ENCODE data around the gene HSD17B12. TPM values are rescaled to one million over a fixed set of nuclear protein-coding genes. Genes with fewer than 3 reads are reported as not detected.

Gene HSD17B12
- total and polyA plus RNA-seq, 2 donors (not counting 3 experiments of a cell fraction or from before 2014, with no cell fraction given): 41.5 to 96.5 TPM

DNA sequence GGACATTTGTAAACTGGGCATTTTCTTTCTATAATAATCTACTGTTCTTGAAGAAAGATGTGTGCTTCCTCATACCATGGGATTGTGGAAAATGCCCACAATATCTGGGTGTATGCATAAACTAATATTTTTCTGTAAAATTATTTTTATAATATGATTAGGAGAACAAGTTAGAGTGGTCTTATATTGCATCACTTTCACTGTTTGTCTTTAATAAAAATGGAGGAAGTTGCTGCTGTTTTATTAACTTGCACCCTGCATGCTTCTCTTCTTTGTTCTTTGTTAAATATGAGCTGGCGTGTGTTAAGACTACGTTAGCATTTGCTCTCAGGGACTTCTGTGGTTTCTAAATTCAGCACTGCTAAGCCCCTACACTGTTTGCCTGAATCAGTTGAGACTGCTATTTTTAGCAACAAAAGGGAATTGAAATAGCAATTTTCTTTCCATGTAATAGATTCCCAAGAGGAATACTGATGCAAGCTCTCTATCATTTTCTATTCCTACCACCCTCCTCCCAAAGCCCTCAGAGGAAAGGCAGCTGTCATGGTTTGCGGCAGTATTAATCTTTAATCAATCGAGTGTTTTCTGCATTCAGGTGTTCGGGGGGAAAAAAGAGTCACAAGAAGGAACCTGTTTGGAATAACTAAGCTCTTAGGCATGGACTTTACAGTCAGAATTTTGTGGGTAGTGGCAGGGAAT is 56.1 kb downstream of the HSD17B12 start:
- CTCF ChIA-PET: interaction anchor here (0.6 to 1.5 kb wide), 3 partner anchors 19 to 115 kb away, joined by 3 read pairs; no protein-coding TSS in a partner anchor

DNA sequence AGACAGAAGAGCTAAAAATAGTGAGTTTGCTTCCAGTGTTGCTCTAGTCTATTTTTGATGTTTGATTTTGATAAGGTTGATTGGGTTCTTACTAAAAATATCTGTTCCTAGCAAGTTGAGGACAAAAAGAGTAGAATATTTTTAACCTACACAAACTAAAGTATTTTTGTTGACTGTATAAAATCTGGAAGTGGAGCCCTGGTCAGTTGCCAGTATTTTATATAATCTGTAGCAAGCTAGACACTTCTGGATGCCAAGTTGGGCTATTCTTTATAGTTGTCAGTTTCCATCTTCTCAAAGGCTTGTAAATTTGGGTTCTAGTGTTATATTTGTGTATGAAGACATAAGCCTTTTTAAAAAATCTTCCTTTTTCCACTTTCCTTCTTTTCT is 56.7 kb downstream of the HSD17B12 start:
- no peaks in the 10 kb centered on the region for H3K27me3 ChIP-seq (ENCODE audit: control insufficient read depth in 2 of 2, insufficient read depth in 2 of 2, low read length in 2 of 2)
- H3K4me2 ChIP-seq (ENCODE audit: insufficient read depth, low read length): no peak overlapping the region
- ChIA-PET CTCF (interaction anchor here (0.6 to 1.5 kb wide), 3 partner anchors 20 to 115 kb away, joined by 3 read pairs; no protein-coding TSS in a partner anchor), POLR2A (no interaction called here)
- dilution Hi-C loops (cut with MboI; ENCODE audit: extremely low pct_ligation_motif_present, low sequenced_read_pairs) (no loop called here), intact Hi-C loops (cut with micrococcal nuclease) (no loop called here)
- no peak overlapping the region for H2AFZ ChIP-seq (ENCODE audit: low read depth, low read length)
- H3K79me2 ChIP-seq (ENCODE audit: control insufficient read depth, insufficient read depth, low read length): peaks cover 55% of the 10 kb centered on the region
- no peak overlapping the region for H3K9ac ChIP-seq (replicated peaks; ENCODE audit: extremely low read depth, insufficient read depth, low read length)
- TF ChIP-seq MYC (IDR thresholded peaks at IDR 0.05; ENCODE audit: low read depth, low read length) (no peak), POLR2A (IDR thresholded peaks at IDR 0.05; ENCODE audit: low read depth, low read length) (no peak), FOS (IDR thresholded peaks at IDR 0.05; ENCODE audit: borderline replicate concordance, insufficient read depth, low read length) (no peak), POLR2AphosphoS5 (IDR thresholded peaks at IDR 0.05; ENCODE audit: insufficient read depth, low read depth, low read length) (no peak)
- H3K9me1 ChIP-seq (replicated peaks; ENCODE audit: control insufficient read depth, extremely low read depth, insufficient read depth, low read length): no peaks in the 10 kb centered on the region
- no peaks in the 10 kb centered on the region for H3K4me1 ChIP-seq (ENCODE audit: control insufficient read depth, extremely low read depth, insufficient read depth, low read length)
- no peak for FAIRE-seq
- peaks cover 2% of the 10 kb centered on the region for H4K20me1 ChIP-seq (replicated peaks; ENCODE audit: control insufficient read depth, extremely low read depth, insufficient read depth, low read length)
- no peak overlapping the region for H3K27ac ChIP-seq (ENCODE audit: insufficient read depth, low read depth, low read length)
- DNase-seq (ENCODE audit: low read depth, low spot score): no peak
- H3K9me3 ChIP-seq (replicated peaks; ENCODE audit: control insufficient read depth, insufficient read depth, low read length): no peaks in the 10 kb centered on the region
- H3K36me3 ChIP-seq (ENCODE audit: control insufficient read depth in 2 of 2, extremely low read depth in 1 of 2, insufficient read depth in 2 of 2, low read length in 2 of 2): peaks cover 0 to 6% of the 10 kb centered on the region in 2 experiments
- no peak overlapping the region for H3K4me3 ChIP-seq (replicated peaks in 1 of 3; ENCODE audit: insufficient read depth in 1 of 3, low read depth in 1 of 3, low read length in 3 of 3)
- no TSS peak for BruUV-seq (replicated peaks)

More for the DNA sequence above, 56.1 kb downstream of the HSD17B12 start:
- H3K4me3 ChIP-seq (replicated peaks in 1 of 3; ENCODE audit: insufficient read depth in 1 of 3, low read depth in 1 of 3, low read length in 3 of 3): no peak overlapping the region
- no peak overlapping the region for H2AFZ ChIP-seq (ENCODE audit: low read depth, low read length)
- no peaks in the 10 kb centered on the region for H3K4me1 ChIP-seq (ENCODE audit: control insufficient read depth, extremely low read depth, insufficient read depth, low read length)
- POLR2A ChIA-PET: no interaction called here
- no peaks in the 10 kb centered on the region for H3K27me3 ChIP-seq (ENCODE audit: control insufficient read depth in 2 of 2, insufficient read depth in 2 of 2, low read length in 2 of 2)
- FAIRE-seq (no peak), DNase-seq (ENCODE audit: low read depth, low spot score) (peak; percentile 8)
- H3K36me3 ChIP-seq (ENCODE audit: control insufficient read depth in 2 of 2, extremely low read depth in 1 of 2, insufficient read depth in 2 of 2, low read length in 2 of 2): peaks cover 0 to 6% of the 10 kb centered on the region in 2 experiments
- H3K79me2 ChIP-seq (ENCODE audit: control insufficient read depth, insufficient read depth, low read length): peaks cover 55% of the 10 kb centered on the region
- H3K4me2 ChIP-seq (ENCODE audit: insufficient read depth, low read length): no peak overlapping the region
- dilution Hi-C loops (cut with MboI; ENCODE audit: extremely low pct_ligation_motif_present, low sequenced_read_pairs) (no loop called here), intact Hi-C loops (cut with micrococcal nuclease) (no loop called here)
- H3K9me3 ChIP-seq (replicated peaks; ENCODE audit: control insufficient read depth, insufficient read depth, low read length): no peaks in the 10 kb centered on the region
- no peak overlapping the region for H3K27ac ChIP-seq (ENCODE audit: insufficient read depth, low read depth, low read length)
- H3K9ac ChIP-seq (replicated peaks; ENCODE audit: extremely low read depth, insufficient read depth, low read length): no peak overlapping the region
- no peaks in the 10 kb centered on the region for H3K9me1 ChIP-seq (replicated peaks; ENCODE audit: control insufficient read depth, extremely low read depth, insufficient read depth, low read length)
- TF ChIP-seq POLR2A (IDR thresholded peaks at IDR 0.05; ENCODE audit: low read depth, low read length): no peak
- no TSS peak for BruUV-seq (replicated peaks)
- H4K20me1 ChIP-seq (replicated peaks; ENCODE audit: control insufficient read depth, extremely low read depth, insufficient read depth, low read length): peaks cover 2% of the 10 kb centered on the region

All from endothelial cell of umbilical vein (primary cell).